ENCODE results near the gene MTRF1.

The MTRF1 gene

GRCh38 chr13:41294914-41295313 lies 31.5 kb upstream of the MTRF1 start:
- no peaks in the 10 kb centered on the region for H3K79me2 ChIP-seq (ENCODE audit: low read length)
- H3K9me3 ChIP-seq (replicated peaks; ENCODE audit: insufficient read depth, low read length), result no peaks in the 10 kb centered on the region
- no peak for TF ChIP-seq EZH2phosphoT487 (IDR thresholded peaks at IDR 0.05; ENCODE audit: low read length)
- TF ChIP-seq, protein P1, sequence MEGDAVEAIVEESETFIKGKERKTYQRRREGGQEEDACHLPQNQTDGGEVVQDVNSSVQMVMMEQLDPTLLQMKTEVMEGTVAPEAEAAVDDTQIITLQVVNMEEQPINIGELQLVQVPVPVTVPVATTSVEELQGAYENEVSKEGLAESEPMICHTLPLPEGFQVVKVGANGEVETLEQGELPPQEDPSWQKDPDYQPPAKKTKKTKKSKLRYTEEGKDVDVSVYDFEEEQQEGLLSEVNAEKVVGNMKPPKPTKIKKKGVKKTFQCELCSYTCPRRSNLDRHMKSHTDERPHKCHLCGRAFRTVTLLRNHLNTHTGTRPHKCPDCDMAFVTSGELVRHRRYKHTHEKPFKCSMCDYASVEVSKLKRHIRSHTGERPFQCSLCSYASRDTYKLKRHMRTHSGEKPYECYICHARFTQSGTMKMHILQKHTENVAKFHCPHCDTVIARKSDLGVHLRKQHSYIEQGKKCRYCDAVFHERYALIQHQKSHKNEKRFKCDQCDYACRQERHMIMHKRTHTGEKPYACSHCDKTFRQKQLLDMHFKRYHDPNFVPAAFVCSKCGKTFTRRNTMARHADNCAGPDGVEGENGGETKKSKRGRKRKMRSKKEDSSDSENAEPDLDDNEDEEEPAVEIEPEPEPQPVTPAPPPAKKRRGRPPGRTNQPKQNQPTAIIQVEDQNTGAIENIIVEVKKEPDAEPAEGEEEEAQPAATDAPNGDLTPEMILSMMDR (IDR thresholded peaks at IDR 0.05; ENCODE audit: low read length), result no peak
- no peak for TF ChIP-seq EZH2 (optimal IDR thresholded peaks at IDR 0.05; ENCODE audit: low read depth, low read length)

DNA sequence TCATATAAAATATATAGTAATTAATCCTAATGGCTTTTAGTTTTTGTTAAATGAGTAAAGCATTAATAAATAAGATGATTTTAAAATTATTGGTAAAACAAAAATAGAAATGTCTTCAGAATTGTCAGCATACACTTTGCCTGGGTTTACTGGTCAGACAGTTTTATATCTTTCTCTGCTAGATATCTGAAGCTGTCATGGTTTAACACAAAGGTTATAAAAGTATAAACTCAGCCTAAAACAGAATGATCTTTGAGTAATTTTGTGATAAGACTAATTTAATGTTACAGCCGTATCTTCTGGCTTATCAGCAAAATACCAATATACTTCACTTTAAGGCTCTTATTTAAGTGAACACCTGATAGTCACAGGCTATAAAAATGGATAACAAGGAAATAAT lies 29.9 kb upstream of the MTRF1 start:
- H3K36me3 ChIP-seq (replicated peaks; ENCODE audit: insufficient read depth, low read length), result no peaks in the 10 kb centered on the region
- H3K4me2 ChIP-seq (ENCODE audit: low read depth, low read length), result no peak overlapping the region
- H2AFZ ChIP-seq (ENCODE audit: low read length), result no peak overlapping the region
- no peaks in the 10 kb centered on the region for H3K9me3 ChIP-seq (replicated peaks; ENCODE audit: insufficient read depth, low read length)
- H3K4me3 ChIP-seq (ENCODE audit: low read length), result no peak overlapping the region
- H3K9me2 ChIP-seq (replicated peaks; ENCODE audit: insufficient read depth, low read length), result no peaks in the 10 kb centered on the region
- H3F3A ChIP-seq (ENCODE audit: insufficient read depth, low read length), result no peaks in the 10 kb centered on the region
- no peak for DNase-seq
- no peak overlapping the region for H3K27ac ChIP-seq (ENCODE audit: low read length)
- peaks cover 16% of the 10 kb centered on the region; the same call in 1 of the 2 replicates for H3K27me3 ChIP-seq (replicated peaks; ENCODE audit: insufficient read depth, low read length)
- H3K79me2 ChIP-seq (ENCODE audit: low read length), result no peaks in the 10 kb centered on the region
- TF ChIP-seq, protein P1 (IDR thresholded peaks at IDR 0.05; ENCODE audit: low read length), result no peak
- no peaks in the 10 kb centered on the region for H3K4me1 ChIP-seq (ENCODE audit: low read length)
- H4K20me1 ChIP-seq (ENCODE audit: insufficient read depth, low read length), result no peaks in the 10 kb centered on the region
- H3K9ac ChIP-seq (ENCODE audit: low read length), result no peak overlapping the region

More at GRCh38 chr13:41294914-41295313, 31.5 kb upstream of the MTRF1 start:
- Histone ChIP-seq H2AFZ (ENCODE audit: low read length) (no peak overlapping the region), H4K20me1 (ENCODE audit: insufficient read depth, low read length) (no peaks in the 10 kb centered on the region), H3F3A (ENCODE audit: insufficient read depth, low read length) (no peaks in the 10 kb centered on the region), H3K27ac (ENCODE audit: low read length) (no peak overlapping the region), H3K4me2 (ENCODE audit: low read depth, low read length) (no peak overlapping the region), H3K4me3 (ENCODE audit: low read length) (no peak overlapping the region), H3K4me1 (ENCODE audit: low read length) (no peaks in the 10 kb centered on the region), H3K9me2 (replicated peaks; ENCODE audit: insufficient read depth, low read length) (no peaks in the 10 kb centered on the region), H3K9ac (ENCODE audit: low read length) (no peak overlapping the region), H3K36me3 (replicated peaks; ENCODE audit: insufficient read depth, low read length) (no peaks in the 10 kb centered on the region), H3K27me3 (replicated peaks; ENCODE audit: insufficient read depth, low read length) (peaks cover 26% of the 10 kb centered on the region)
- DNase-seq, result no peak

DNA sequence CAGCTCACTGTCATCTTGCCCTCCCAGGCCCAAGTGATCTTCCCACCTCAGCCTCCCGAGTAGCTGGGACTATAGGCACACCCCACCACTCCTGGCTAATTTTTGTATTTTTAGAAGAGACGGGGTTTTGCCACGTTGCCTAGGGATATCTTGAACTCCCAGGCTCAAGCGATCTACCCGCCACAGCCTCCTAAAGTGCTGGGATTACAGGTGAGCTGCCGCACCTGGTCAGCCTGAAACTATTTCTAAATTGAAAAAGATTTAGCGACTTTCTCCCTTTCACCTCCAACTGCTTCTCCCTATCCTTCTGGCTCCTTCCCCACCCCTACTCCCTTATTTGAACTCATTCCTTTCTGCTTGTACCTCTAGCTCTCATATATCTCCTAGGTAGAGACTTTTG lies 27.9 kb upstream of the MTRF1 start:
- H2AFZ ChIP-seq (ENCODE audit: low read length), result no peak overlapping the region
- H3K79me2 ChIP-seq (ENCODE audit: low read length), result no peaks in the 10 kb centered on the region
- no peaks in the 10 kb centered on the region for H3K4me1 ChIP-seq (ENCODE audit: low read length)
- no peak overlapping the region for H3K4me3 ChIP-seq (ENCODE audit: low read length)
- no peak overlapping the region for H3K27ac ChIP-seq (ENCODE audit: low read length)
- no peak for DNase-seq
- H3K9me3 ChIP-seq (replicated peaks; ENCODE audit: insufficient read depth, low read length), result no peaks in the 10 kb centered on the region
- no peaks in the 10 kb centered on the region for H4K20me1 ChIP-seq (ENCODE audit: insufficient read depth, low read length)
- no peaks in the 10 kb centered on the region for H3F3A ChIP-seq (ENCODE audit: insufficient read depth, low read length)
- no peaks in the 10 kb centered on the region; the same call in 1 of the 2 replicates for H3K27me3 ChIP-seq (replicated peaks; ENCODE audit: insufficient read depth, low read length)
- no peak overlapping the region for H3K4me2 ChIP-seq (ENCODE audit: low read depth, low read length)
- H3K9me2 ChIP-seq (replicated peaks; ENCODE audit: insufficient read depth, low read length), result no peaks in the 10 kb centered on the region
- H3K9ac ChIP-seq (ENCODE audit: low read length), result no peak overlapping the region
- TF ChIP-seq EZH2 (optimal IDR thresholded peaks at IDR 0.05; ENCODE audit: low read depth, low read length), result no peak
- TF ChIP-seq, protein P1 (IDR thresholded peaks at IDR 0.05; ENCODE audit: low read length), result no peak
- TF ChIP-seq EZH2phosphoT487 (IDR thresholded peaks at IDR 0.05; ENCODE audit: low read length), result no peak
- H3K36me3 ChIP-seq (replicated peaks; ENCODE audit: insufficient read depth, low read length), result no peaks in the 10 kb centered on the region

Data from MM.1S (cell line).